Right lobe of liver (tissue), 6 donors: ENCODE measurements around the gene KRT80. TPM values are rescaled to one million over a fixed set of nuclear protein-coding genes. Genes with fewer than 3 reads are reported as not detected.

ENCODE experiments used
- ATAC-seq, 4 donors: fragments of 200-7000 bp; cut with Tn5 transposase; one replicate each; pipeline ENCODE4 v1.9.1; 2020; ENCODE audit warnings: mild to moderate bottlenecking in 4 of 4, moderate library complexity in 4 of 4
- DNase-seq, 3 donors: peaks; one replicate each; pipeline ENCODE4 v3.0.0-alpha.2; 2020
- H3K27ac ChIP-seq, 3 donors: fragments of 200-600 bp; one replicate each; pipeline ENCODE4 v1.8.0; 2022
- H3K27me3 ChIP-seq, 2 donors: fragments of 200-600 bp; one replicate each; pipeline ENCODE4 v1.8.0; 2022
- H3K36me3 ChIP-seq, 4 donors: fragments of 200-600 bp; sonication (generic) in 1 of 4; one replicate each; pipeline versions ENCODE4 v1.5.1 to v1.8.0; 2017 to 2022; ENCODE audit warnings: control low read depth in 1 of 4
- H3K4me1 ChIP-seq, 4 donors: fragments of 200-600 bp; sonication (generic) in 1 of 4; one replicate each; pipeline versions ENCODE4 v1.5.1 to v1.8.0; 2017 to 2022; ENCODE audit warnings: control low read depth in 1 of 4
- H3K4me3 ChIP-seq, 3 donors: fragments of 200-600 bp; one replicate each; pipeline ENCODE4 v1.8.0; 2022
- H3K9me3 ChIP-seq, 4 donors: fragments of 200-600 bp; sonication (generic) in 1 of 4; one replicate each; pipeline versions ENCODE4 v1.5.1 to v1.8.0; 2017 to 2022; ENCODE audit warnings: control low read depth in 1 of 4
- POLR2A ChIP-seq: fragments of 450-650 bp; IDR thresholded peaks from one replicate; pipeline ENCODE4 v1.6.1; 2017; ENCODE audit warnings: antibody characterized with exemption, mild to moderate bottlenecking
- WGBS: methylation state at CpG from one replicate; pipeline ENCODE4 v1.1.6; 2018; ENCODE audit warnings: low coverage, low lambda C conversion rate; ENCODE audit not compliant: insufficient coverage; ENCODE audit errors: missing lambda C conversion rate; 5-methylcytosine and 5-hydroxymethylcytosine counted together
- intact Hi-C, 2 donors: fragments of 100-400 bp; cut with DNase I; formaldehyde crosslinking; loops; one replicate each; pipeline versions ENCODE4 v1.11.2 to v1.14.1; 2022
- total RNA-seq, 6 experiments: library from RNA; depleted of rRNA in 2 of 6; stranded (reverse); fragments of >200 nt in 2 of 6; fragmentation: NEBNext Ultra II Directional in 3 of 6; extraction: Animal tissue kit (Norgen Biotek cat#: 25700) in 3 of 6; gene quantifications; one replicate each; pipeline versions ENCODE4 v1.1.0 to v1.2.4, GENCODE V29; 2016 to 2023
- TF ChIP-seq, protein P1 (sequence below), 4 donors: fragments of 200-600 bp in 3 of 4; fragments of 450-650 bp in 1 of 4; IDR thresholded peaks; one replicate each; pipeline versions ENCODE4 v1.5.1 to v1.8.0; 2016 to 2022; ENCODE audit warnings: antibody characterized with exemption in 4 of 4, mild to moderate bottlenecking in 2 of 4
- donor health status: DM: no; HTN: yes; CAD: no.
- donor health status: DM: no; HTN: no; CAD: no.
- donor health status: DM: no; HTN: no; CAD: no.
- donor health status: DM: no; HTN: yes; CAD: no.
- donor health status: DM: no; HTN: yes; CAD: no.

The KRT80 gene
- total RNA-seq, 6 experiments from 2014 or later, result 0.09 to 0.51 (median 0.15) TPM

GRCh38 chr12:52172956-52173355, 18.9 kb downstream of the KRT80 start:
- TF ChIP-seq, protein P1, sequence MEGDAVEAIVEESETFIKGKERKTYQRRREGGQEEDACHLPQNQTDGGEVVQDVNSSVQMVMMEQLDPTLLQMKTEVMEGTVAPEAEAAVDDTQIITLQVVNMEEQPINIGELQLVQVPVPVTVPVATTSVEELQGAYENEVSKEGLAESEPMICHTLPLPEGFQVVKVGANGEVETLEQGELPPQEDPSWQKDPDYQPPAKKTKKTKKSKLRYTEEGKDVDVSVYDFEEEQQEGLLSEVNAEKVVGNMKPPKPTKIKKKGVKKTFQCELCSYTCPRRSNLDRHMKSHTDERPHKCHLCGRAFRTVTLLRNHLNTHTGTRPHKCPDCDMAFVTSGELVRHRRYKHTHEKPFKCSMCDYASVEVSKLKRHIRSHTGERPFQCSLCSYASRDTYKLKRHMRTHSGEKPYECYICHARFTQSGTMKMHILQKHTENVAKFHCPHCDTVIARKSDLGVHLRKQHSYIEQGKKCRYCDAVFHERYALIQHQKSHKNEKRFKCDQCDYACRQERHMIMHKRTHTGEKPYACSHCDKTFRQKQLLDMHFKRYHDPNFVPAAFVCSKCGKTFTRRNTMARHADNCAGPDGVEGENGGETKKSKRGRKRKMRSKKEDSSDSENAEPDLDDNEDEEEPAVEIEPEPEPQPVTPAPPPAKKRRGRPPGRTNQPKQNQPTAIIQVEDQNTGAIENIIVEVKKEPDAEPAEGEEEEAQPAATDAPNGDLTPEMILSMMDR (IDR thresholded peaks at IDR 0.05), result no peak
- TF ChIP-seq POLR2A, result no peak
- intact Hi-C loops, result no loop called here
- no peak for ATAC-seq
- no peaks in the 10 kb centered on the region for H3K36me3 ChIP-seq
- H3K9me3 ChIP-seq, result no peaks in the 10 kb centered on the region
- H3K4me3 ChIP-seq, result no peak overlapping the region
- 86% methylated on average over 2 of the region's 17 CpGs for WGBS
- DNase-seq, result no peak
- H3K27me3 ChIP-seq, result no peaks in the 10 kb centered on the region
- no peaks in the 10 kb centered on the region for H3K4me1 ChIP-seq
- no peak overlapping the region for H3K27ac ChIP-seq

DNA sequence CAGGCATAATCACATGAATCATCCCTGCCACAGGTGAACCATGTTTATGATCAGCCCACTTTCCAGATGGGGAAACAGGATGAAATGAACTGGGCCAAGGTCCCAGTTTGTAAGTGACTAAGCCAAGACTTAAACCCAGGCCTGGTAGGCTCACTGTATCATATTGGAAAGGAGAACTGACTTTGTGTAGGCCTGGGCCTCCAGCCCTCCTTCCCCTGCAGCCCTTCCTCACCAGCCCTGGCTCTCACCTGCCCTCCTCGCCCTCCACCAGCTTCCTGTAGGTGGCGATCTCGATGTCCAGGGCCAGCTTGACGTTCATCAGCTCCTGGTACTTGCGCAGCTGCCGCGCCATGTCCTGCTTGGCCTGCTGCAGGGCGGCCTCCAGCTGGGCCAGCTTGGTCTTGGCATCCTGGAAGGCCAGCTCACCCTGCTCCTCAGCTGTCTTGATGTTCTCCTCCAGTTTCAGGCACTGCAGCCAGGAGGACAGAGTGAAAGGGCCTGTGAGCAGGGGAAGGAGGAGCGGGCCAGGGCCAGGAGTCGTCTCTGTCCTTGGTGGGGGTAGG, 19.8 kb downstream of the KRT80 start:
- intact Hi-C loops, result no loop called here

DNA sequence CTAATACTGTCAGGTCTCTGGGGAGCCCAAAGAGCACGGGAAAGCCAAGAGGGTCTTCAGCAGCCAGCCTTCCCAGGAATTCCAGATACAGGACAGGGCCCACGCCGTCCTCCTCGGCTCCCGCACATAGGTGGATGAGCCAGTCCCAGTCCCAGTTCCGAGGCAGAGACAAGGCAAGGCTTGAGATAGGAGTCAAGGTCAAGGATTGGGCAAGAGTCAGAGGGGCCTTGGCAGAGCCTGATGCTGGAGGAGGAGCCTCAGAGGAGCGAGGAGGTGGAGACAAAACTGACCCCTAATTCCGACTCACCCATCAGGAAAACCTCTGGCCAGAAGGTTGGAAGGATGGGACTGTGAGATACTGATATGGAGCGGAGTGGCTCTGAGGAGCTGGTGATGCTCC, 21.0 kb downstream of the KRT80 start:
- TF ChIP-seq, protein P1 (IDR thresholded peaks at IDR 0.05), result no peak
- no peak for TF ChIP-seq POLR2A
- Histone ChIP-seq H3K27ac (no peak overlapping the region), H3K36me3 (no peaks in the 10 kb centered on the region), H3K4me1 (no peaks in the 10 kb centered on the region), H3K4me3 (no peak overlapping the region), H3K27me3 (no peaks in the 10 kb centered on the region), H3K9me3 (no peaks in the 10 kb centered on the region)
- ATAC-seq (no peak), DNase-seq (no peak)
- intact Hi-C loops, result no loop called here
- 82% methylated on average over 5 of the region's 9 CpGs for WGBS

More for the DNA sequence above, 19.8 kb downstream of the KRT80 start:
- H3K36me3 ChIP-seq, result no peaks in the 10 kb centered on the region
- no peaks in the 10 kb centered on the region for H3K27me3 ChIP-seq
- WGBS, result 38% methylated on average over 5 of the region's 10 CpGs
- H3K4me3 ChIP-seq, result no peak overlapping the region
- H3K4me1 ChIP-seq, result no peaks in the 10 kb centered on the region
- no peaks in the 10 kb centered on the region for H3K9me3 ChIP-seq
- DNase-seq, result no peak
- ATAC-seq, result no peak
- no peak overlapping the region for H3K27ac ChIP-seq
- TF ChIP-seq, protein P1 (IDR thresholded peaks at IDR 0.05), result peak; percentile 10 to 23 (median 18)
- no peak for TF ChIP-seq POLR2A

GRCh38 chr12:52169886-52170285, 21.9 kb downstream of the KRT80 start:
- Histone ChIP-seq H3K4me1 (no peaks in the 10 kb centered on the region), H3K9me3 (no peaks in the 10 kb centered on the region), H3K27me3 (no peaks in the 10 kb centered on the region), H3K4me3 (no peak overlapping the region), H3K36me3 (no peaks in the 10 kb centered on the region), H3K27ac (no peak overlapping the region)
- TF ChIP-seq, protein P1 (IDR thresholded peaks at IDR 0.05), result no peak
- TF ChIP-seq POLR2A, result no peak
- WGBS, result 71% methylated on average over 1 of the region's 1 CpG
- intact Hi-C loops, result loop anchor here in 1 of 2 donors (5.0 kb wide), 1 partner anchor 42 kb away; no protein-coding TSS in a partner anchor
- no peak for ATAC-seq
- DNase-seq, result no peak
